ENCODE results near the gene GLIS1.

The GLIS1 gene

DNA sequence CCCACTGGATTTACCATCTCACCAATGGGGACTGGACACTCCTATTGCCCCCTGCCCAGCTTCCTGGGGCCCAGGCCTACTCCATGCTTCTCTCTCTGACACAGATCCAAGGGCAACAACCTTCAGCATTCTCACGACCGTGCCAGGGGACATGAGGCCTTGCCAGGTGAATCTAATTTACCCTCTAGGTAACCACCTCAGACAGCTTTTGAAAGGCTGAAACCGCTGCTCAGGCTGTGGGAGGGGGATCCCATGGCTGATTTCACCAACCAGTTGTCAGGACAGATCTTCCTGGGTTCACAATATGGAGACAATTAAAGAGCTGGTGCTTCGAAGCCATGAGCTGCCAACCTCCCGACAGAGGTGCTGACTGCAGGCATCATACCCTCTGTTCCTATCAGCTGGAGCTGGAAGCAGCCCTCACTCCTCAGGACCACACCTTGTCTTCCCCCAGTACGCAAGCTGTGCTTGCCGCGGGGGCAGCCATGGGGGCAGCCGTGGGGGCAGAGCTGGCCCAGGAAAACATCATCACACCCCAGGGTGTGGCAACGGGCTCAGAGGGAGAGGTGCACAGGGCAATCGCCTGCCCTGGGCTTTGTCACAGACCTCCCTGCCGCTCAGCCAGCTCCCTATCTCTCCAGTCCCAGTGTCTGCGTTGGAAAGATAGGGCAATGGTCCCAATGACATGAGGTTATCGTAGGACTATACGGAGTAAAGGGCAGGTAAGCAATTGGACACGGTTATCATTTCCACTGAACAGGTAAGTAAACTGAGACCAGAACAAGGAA lies 159.5 kb downstream of the GLIS1 start:
- Histone ChIP-seq H3K9ac (ENCODE audit: low read length) (no peak overlapping the region), H2AFZ (ENCODE audit: low read length) (no peak overlapping the region), H3K4me3 (ENCODE audit: low read length) (no peak overlapping the region), H3F3A (ENCODE audit: insufficient read depth, low read length) (no peaks in the 10 kb centered on the region), H3K27me3 (replicated peaks; ENCODE audit: insufficient read depth, low read length) (no peaks in the 10 kb centered on the region), H3K4me2 (ENCODE audit: low read depth, low read length) (no peak overlapping the region), H3K79me2 (ENCODE audit: low read length) (no peaks in the 10 kb centered on the region), H3K27ac (ENCODE audit: low read length) (no peak overlapping the region), H3K4me1 (ENCODE audit: low read length) (peaks cover 2% of the 10 kb centered on the region; the same call in 1 of the 2 replicates), H4K20me1 (ENCODE audit: insufficient read depth, low read length) (no peaks in the 10 kb centered on the region), H3K9me3 (replicated peaks; ENCODE audit: insufficient read depth, low read length) (no peaks in the 10 kb centered on the region), H3K36me3 (replicated peaks; ENCODE audit: insufficient read depth, low read length) (no peaks in the 10 kb centered on the region), H3K9me2 (replicated peaks; ENCODE audit: insufficient read depth, low read length) (no peaks in the 10 kb centered on the region)
- no peak for DNase-seq
- TF ChIP-seq, protein P1, sequence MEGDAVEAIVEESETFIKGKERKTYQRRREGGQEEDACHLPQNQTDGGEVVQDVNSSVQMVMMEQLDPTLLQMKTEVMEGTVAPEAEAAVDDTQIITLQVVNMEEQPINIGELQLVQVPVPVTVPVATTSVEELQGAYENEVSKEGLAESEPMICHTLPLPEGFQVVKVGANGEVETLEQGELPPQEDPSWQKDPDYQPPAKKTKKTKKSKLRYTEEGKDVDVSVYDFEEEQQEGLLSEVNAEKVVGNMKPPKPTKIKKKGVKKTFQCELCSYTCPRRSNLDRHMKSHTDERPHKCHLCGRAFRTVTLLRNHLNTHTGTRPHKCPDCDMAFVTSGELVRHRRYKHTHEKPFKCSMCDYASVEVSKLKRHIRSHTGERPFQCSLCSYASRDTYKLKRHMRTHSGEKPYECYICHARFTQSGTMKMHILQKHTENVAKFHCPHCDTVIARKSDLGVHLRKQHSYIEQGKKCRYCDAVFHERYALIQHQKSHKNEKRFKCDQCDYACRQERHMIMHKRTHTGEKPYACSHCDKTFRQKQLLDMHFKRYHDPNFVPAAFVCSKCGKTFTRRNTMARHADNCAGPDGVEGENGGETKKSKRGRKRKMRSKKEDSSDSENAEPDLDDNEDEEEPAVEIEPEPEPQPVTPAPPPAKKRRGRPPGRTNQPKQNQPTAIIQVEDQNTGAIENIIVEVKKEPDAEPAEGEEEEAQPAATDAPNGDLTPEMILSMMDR (IDR thresholded peaks at IDR 0.05; ENCODE audit: low read length), result no peak
- TF ChIP-seq EZH2phosphoT487 (IDR thresholded peaks at IDR 0.05; ENCODE audit: low read length) (no peak), EZH2 (optimal IDR thresholded peaks at IDR 0.05; ENCODE audit: low read depth, low read length) (no peak)

DNA sequence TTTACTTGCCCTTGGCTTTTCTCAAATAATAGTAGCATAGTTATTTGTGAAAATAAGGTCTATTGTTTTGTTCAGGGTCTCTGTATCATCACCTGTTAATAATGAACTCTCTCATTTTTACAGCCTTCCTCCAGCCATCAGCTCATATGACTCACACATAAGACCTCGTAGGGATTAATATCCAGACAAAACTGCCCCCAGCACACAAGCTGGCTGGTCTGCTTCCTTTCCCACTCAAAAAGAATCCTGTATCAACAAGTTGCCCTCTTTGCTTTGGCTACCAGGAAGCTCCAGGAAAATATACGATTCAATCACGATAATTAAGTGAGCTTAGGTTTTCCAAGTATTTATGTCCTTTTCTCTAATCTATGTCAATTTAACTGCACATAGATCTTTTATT lies 160.6 kb downstream of the GLIS1 start:
- Histone ChIP-seq H3K9me3 (replicated peaks; ENCODE audit: insufficient read depth, low read length) (no peaks in the 10 kb centered on the region), H3K79me2 (ENCODE audit: low read length) (no peaks in the 10 kb centered on the region), H3K9ac (ENCODE audit: low read length) (no peak overlapping the region), H3K36me3 (replicated peaks; ENCODE audit: insufficient read depth, low read length) (no peaks in the 10 kb centered on the region), H3K4me3 (ENCODE audit: low read length) (no peak overlapping the region), H3K4me2 (ENCODE audit: low read depth, low read length) (no peak overlapping the region), H3K9me2 (replicated peaks; ENCODE audit: insufficient read depth, low read length) (no peaks in the 10 kb centered on the region), H3F3A (ENCODE audit: insufficient read depth, low read length) (no peaks in the 10 kb centered on the region), H4K20me1 (ENCODE audit: insufficient read depth, low read length) (no peaks in the 10 kb centered on the region), H2AFZ (ENCODE audit: low read length) (no peak overlapping the region), H3K4me1 (ENCODE audit: low read length) (no peaks in the 10 kb centered on the region), H3K27ac (ENCODE audit: low read length) (no peak overlapping the region), H3K27me3 (replicated peaks; ENCODE audit: insufficient read depth, low read length) (no peaks in the 10 kb centered on the region)
- TF ChIP-seq, protein P1 (IDR thresholded peaks at IDR 0.05; ENCODE audit: low read length), result no peak
- TF ChIP-seq EZH2 (optimal IDR thresholded peaks at IDR 0.05; ENCODE audit: low read depth, low read length) (no peak), EZH2phosphoT487 (IDR thresholded peaks at IDR 0.05; ENCODE audit: low read length) (no peak)
- no peak for DNase-seq

DNA sequence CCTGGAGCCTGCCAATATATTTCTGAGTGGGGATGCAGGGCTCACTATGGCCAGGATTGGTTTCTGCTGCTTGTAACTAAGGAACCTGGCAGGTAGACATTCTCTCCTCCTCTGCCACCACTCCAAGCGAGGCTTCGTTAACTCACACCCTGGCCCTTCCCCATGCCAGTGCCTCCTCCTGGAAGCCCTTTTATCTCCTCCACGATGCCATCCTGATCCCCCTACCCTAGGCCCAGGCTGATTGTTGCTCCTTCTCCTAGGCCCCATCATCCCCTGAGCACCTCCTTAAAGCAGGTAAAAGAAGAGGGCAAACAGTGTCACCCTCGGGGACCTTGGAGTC lies 161.2 kb downstream of the GLIS1 start:
- no peak overlapping the region for H3K9ac ChIP-seq (ENCODE audit: low read length)
- no peak overlapping the region for H3K4me2 ChIP-seq (ENCODE audit: low read depth, low read length)
- H3K36me3 ChIP-seq (replicated peaks; ENCODE audit: insufficient read depth, low read length), result no peaks in the 10 kb centered on the region
- no peaks in the 10 kb centered on the region for H3K9me3 ChIP-seq (replicated peaks; ENCODE audit: insufficient read depth, low read length)
- no peaks in the 10 kb centered on the region for H4K20me1 ChIP-seq (ENCODE audit: insufficient read depth, low read length)
- no peak overlapping the region for H3K27ac ChIP-seq (ENCODE audit: low read length)
- no peaks in the 10 kb centered on the region for H3F3A ChIP-seq (ENCODE audit: insufficient read depth, low read length)
- DNase-seq, result no peak
- no peak overlapping the region for H3K4me3 ChIP-seq (ENCODE audit: low read length)
- no peaks in the 10 kb centered on the region for H3K79me2 ChIP-seq (ENCODE audit: low read length)
- no peak for TF ChIP-seq EZH2 (optimal IDR thresholded peaks at IDR 0.05; ENCODE audit: low read depth, low read length)
- TF ChIP-seq, protein P1 (IDR thresholded peaks at IDR 0.05; ENCODE audit: low read length), result no peak
- TF ChIP-seq EZH2phosphoT487 (IDR thresholded peaks at IDR 0.05; ENCODE audit: low read length), result no peak
- no peak overlapping the region for H2AFZ ChIP-seq (ENCODE audit: low read length)
- H3K9me2 ChIP-seq (replicated peaks; ENCODE audit: insufficient read depth, low read length), result no peaks in the 10 kb centered on the region
- H3K4me1 ChIP-seq (ENCODE audit: low read length), result no peaks in the 10 kb centered on the region
- H3K27me3 ChIP-seq (replicated peaks; ENCODE audit: insufficient read depth, low read length), result no peaks in the 10 kb centered on the region
